Measurements from ENCODE around the gene SGCE.

DNA sequence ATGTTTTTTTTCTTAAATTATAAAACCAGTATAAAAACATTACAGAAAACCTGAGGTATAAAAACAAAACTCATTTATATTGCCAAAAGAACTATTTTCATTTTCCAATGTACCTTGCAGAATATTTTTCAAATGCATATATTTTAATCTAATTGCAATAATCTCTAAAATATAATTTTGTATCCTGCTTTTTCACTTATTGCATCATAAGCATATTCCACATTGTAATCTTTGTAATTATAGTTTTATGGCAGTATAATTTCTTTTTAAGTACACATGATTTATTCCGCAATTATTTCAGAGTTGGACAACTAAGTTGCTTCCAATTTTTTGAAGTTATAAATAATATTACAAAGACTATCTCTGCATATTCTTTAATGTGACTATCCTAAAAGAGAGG, 43.7 kb downstream of the SGCE start:
- TF ChIP-seq, protein P1, sequence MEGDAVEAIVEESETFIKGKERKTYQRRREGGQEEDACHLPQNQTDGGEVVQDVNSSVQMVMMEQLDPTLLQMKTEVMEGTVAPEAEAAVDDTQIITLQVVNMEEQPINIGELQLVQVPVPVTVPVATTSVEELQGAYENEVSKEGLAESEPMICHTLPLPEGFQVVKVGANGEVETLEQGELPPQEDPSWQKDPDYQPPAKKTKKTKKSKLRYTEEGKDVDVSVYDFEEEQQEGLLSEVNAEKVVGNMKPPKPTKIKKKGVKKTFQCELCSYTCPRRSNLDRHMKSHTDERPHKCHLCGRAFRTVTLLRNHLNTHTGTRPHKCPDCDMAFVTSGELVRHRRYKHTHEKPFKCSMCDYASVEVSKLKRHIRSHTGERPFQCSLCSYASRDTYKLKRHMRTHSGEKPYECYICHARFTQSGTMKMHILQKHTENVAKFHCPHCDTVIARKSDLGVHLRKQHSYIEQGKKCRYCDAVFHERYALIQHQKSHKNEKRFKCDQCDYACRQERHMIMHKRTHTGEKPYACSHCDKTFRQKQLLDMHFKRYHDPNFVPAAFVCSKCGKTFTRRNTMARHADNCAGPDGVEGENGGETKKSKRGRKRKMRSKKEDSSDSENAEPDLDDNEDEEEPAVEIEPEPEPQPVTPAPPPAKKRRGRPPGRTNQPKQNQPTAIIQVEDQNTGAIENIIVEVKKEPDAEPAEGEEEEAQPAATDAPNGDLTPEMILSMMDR (tag by site-specific recombination; IDR thresholded peaks at IDR 0.05) = no peak
- TF ChIP-seq YY1 (tag by site-specific recombination; IDR thresholded peaks at IDR 0.05) = no peak
- TF ChIP-seq ZNF175 (tag by site-specific recombination; IDR thresholded peaks at IDR 0.05) = no peak

Measured in HEK293 (cell line).